Endothelial cell of umbilical vein (primary cell): ENCODE measurements around the gene SNX19. TPM values are rescaled to one million over a fixed set of nuclear protein-coding genes. Genes with fewer than 3 reads are reported as not detected.

Experiments used
- BruUV-seq: library from RNA; stranded (reverse); fragments of 400-500 nt; replicated peaks from 2 replicates; lab custom pipeline; 2021; lab: Mats Ljungman, UMichigan
- CTCF ChIA-PET: fragments of 300-600, 350-600 bp; sonication (Branson Sonifier 250); formaldehyde crosslinking; loops from one replicate; lab custom pipeline; 2021; ENCODE audit warnings: antibody characterized with exemption, inconsistent platforms; lab: Charles Lee
- POLR2A ChIA-PET: fragments of 300-600, 350-600 bp; sonication (Branson Sonifier 250); formaldehyde crosslinking; loops from one replicate; lab custom pipeline; 2021; ENCODE audit warnings: antibody characterized with exemption, inconsistent platforms; lab: Charles Lee
- DNase-seq: peaks from one replicate; pipeline ENCODE4 v3.0.0-alpha.2; 2011; ENCODE audit warnings: low read depth, low spot score
- FAIRE-seq: peaks from 2 replicates; lab custom pipeline; 2011; peaks lifted over from hg19 to GRCh38; lab: Jason Lieb, UNC
- H2AFZ ChIP-seq: 2 replicates; pipeline ENCODE4 v1.6.0; 2012; ENCODE audit warnings: low read depth, low read length, control low read depth, inconsistent platforms
- H3K27ac ChIP-seq: 2 replicates; pipeline ENCODE4 v1.5.1; 2011; ENCODE audit warnings: low read depth, mild to moderate bottlenecking, control low read depth, low read length, moderate library complexity; ENCODE audit not compliant: insufficient read depth
- H3K27me3 ChIP-seq, 2 experiments: 2 replicates each; pipeline versions ENCODE4 v1.6.0 to v1.6.1; 2011; ENCODE audit warnings: low read length in 2 of 2, mixed read lengths in 1 of 2; ENCODE audit not compliant: control insufficient read depth in 2 of 2, insufficient read depth in 2 of 2
- H3K36me3 ChIP-seq, 2 experiments: 2 replicates in 1 of 2; 3 replicates in 1 of 2; pipeline ENCODE4 v1.5.1; 2011; ENCODE audit warnings: low read length in 2 of 2, mild to moderate bottlenecking in 1 of 2, moderate library complexity in 1 of 2; ENCODE audit not compliant: control insufficient read depth in 2 of 2, insufficient read depth in 2 of 2; ENCODE audit errors: extremely low read depth in 1 of 2
- H3K4me1 ChIP-seq: 3 replicates; pipeline ENCODE4 v1.5.1; 2011; ENCODE audit warnings: mild to moderate bottlenecking, low read length; ENCODE audit not compliant: control insufficient read depth, insufficient read depth; ENCODE audit errors: extremely low read depth
- H3K4me2 ChIP-seq: 2 replicates; pipeline ENCODE4 v1.6.1; 2011; ENCODE audit warnings: low read length, control low read depth, mixed read lengths; ENCODE audit not compliant: insufficient read depth
- H3K4me3 ChIP-seq, 3 experiments: fragments of 200-600 bp in 1 of 3; sonication (generic), shearing (Covaris generic) in 1 of 3; replicated peaks in 1 of 3; 2 replicates each; pipeline ENCODE4 v1.5.1; 2011 to 2016; ENCODE audit warnings: control low read depth in 3 of 3, low read length in 3 of 3, mild to moderate bottlenecking in 2 of 3, inconsistent platforms in 1 of 3, low read depth in 1 of 3, moderate library complexity in 1 of 3; ENCODE audit not compliant: insufficient read depth in 1 of 3
- H3K79me2 ChIP-seq: 2 replicates; pipeline ENCODE4 v1.6.0; 2012; ENCODE audit warnings: low read length, inconsistent platforms; ENCODE audit not compliant: control insufficient read depth, insufficient read depth
- H3K9ac ChIP-seq: replicated peaks from 2 replicates; pipeline ENCODE3; 2011; ENCODE audit warnings: low read length, control low read depth; ENCODE audit not compliant: insufficient read depth; ENCODE audit errors: extremely low read depth
- H3K9me1 ChIP-seq: replicated peaks from 3 replicates; pipeline ENCODE4 v1.6.0; 2011; ENCODE audit warnings: mild to moderate bottlenecking, low read length; ENCODE audit not compliant: control insufficient read depth, insufficient read depth; ENCODE audit errors: extremely low read depth
- H3K9me3 ChIP-seq: replicated peaks from 2 replicates; pipeline ENCODE4 v1.5.1; 2012; ENCODE audit warnings: low read length, inconsistent platforms; ENCODE audit not compliant: control insufficient read depth, insufficient read depth
- H4K20me1 ChIP-seq: replicated peaks from 2 replicates; pipeline ENCODE3; 2011; ENCODE audit warnings: mild to moderate bottlenecking, low read length; ENCODE audit not compliant: control insufficient read depth, insufficient read depth; ENCODE audit errors: extremely low read depth
- CTCF ChIP-seq, 2 donors: IDR thresholded peaks; 1 replicate in 1 of 2; 2 replicates in 1 of 2; pipeline ENCODE4 v1.5.1; 2011; ENCODE audit warnings: low read length in 2 of 2, mild to moderate bottlenecking in 2 of 2, moderate library complexity in 2 of 2, control low read depth in 1 of 2, inconsistent platforms in 1 of 2, low read depth in 1 of 2; ENCODE audit not compliant: insufficient read depth in 1 of 2; ENCODE audit errors: extremely low read depth in 1 of 2
- EZH2 ChIP-seq: IDR thresholded peaks from 2 replicates; pipeline ENCODE4 v1.6.1; 2012; ENCODE audit warnings: borderline replicate concordance, low read depth, mild to moderate bottlenecking, moderate library complexity, low read length, inconsistent platforms; ENCODE audit not compliant: severe bottlenecking
- FOS ChIP-seq: IDR thresholded peaks from 2 replicates; pipeline ENCODE4 v1.6.1; 2011; ENCODE audit warnings: mild to moderate bottlenecking, low read length, moderate library complexity, borderline replicate concordance; ENCODE audit not compliant: insufficient read depth
- GATA2 ChIP-seq: IDR thresholded peaks from 2 replicates; pipeline ENCODE4 v1.7.0; 2011; ENCODE audit warnings: low read depth, mild to moderate bottlenecking, moderate library complexity, mixed read lengths, low read length; ENCODE audit not compliant: insufficient read length, insufficient read depth
- JUN ChIP-seq: IDR thresholded peaks from 2 replicates; pipeline ENCODE4 v1.6.1; 2011; ENCODE audit warnings: borderline replicate concordance, low read depth; ENCODE audit not compliant: insufficient read length, insufficient read depth
- MYC ChIP-seq: IDR thresholded peaks from one replicate; pipeline ENCODE4 v1.6.1; 2011; ENCODE audit warnings: mild to moderate bottlenecking, low read depth, low read length
- POLR2A ChIP-seq: IDR thresholded peaks from 2 replicates; pipeline ENCODE4 v1.6.1; 2012; ENCODE audit warnings: low read depth, mild to moderate bottlenecking, control low read depth, low read length
- POLR2AphosphoS5 ChIP-seq: IDR thresholded peaks from 2 replicates; pipeline ENCODE4 v1.6.1; 2012; ENCODE audit warnings: low read depth, mild to moderate bottlenecking, control low read depth, low read length, moderate library complexity; ENCODE audit not compliant: insufficient read depth
- dilution Hi-C: fragments of 300-500 bp; cut with MboI; formaldehyde crosslinking; loops from one replicate; pipeline ENCODE4 v1.15.0; 2019; ENCODE audit warnings: low sequenced_read_pairs; ENCODE audit not compliant: extremely low pct_ligation_motif_present
- intact Hi-C: fragments of 100-400 bp; cut with micrococcal nuclease; formaldehyde crosslinking; loops from one replicate; pipeline ENCODE4 v1.10.0; 2022
- polyA plus RNA-seq, 4 experiments: library from polyadenylated mRNA; depleted of rRNA in 3 of 4; stranded (reverse) in 3 of 4; unstranded in 1 of 4; fragments of >200 nt; gene quantifications; 2 replicates each; pipeline versions ENCODE4 v1.2.1 to v1.2.3, GENCODE V29; 2011 to 2012; ENCODE audit warnings: missing spikeins in 1 of 4
- total RNA-seq: library from RNA; stranded (reverse); gene quantifications from 2 replicates; pipeline ENCODE4 v1.2.3, GENCODE V29; 2021
- TF ChIP-seq, protein P1 (sequence below): IDR thresholded peaks from 2 replicates; pipeline ENCODE4 v1.6.1; 2011; ENCODE audit not compliant: insufficient read depth, insufficient read length

Gene SNX19
- total and polyA plus RNA-seq, 2 donors (not counting 3 experiments of a cell fraction or from before 2014, with no cell fraction given), result 37.4 to 49.8 TPM

GRCh38 chr11:130907229-130907628 is 9.1 kb downstream of the SNX19 start:
- dilution Hi-C loops, result no loop called here
- CTCF ChIA-PET, result interaction anchor here (1.1 to 2.0 kb wide), 3 partner anchors 9 to 476 kb away, joined by 3 to 14 read pairs (median 7); partner anchors contain the start of gene SNX19
- no TSS peak for BruUV-seq

More at GRCh38 chr11:130907229-130907628, 9.1 kb downstream of the SNX19 start:
- Histone ChIP-seq H3K4me1 (peaks cover 49% of the 10 kb centered on the region), H3K9me3 (no peaks in the 10 kb centered on the region), H3K79me2 (peaks cover 2% of the 10 kb centered on the region), H3K4me3 (no peak overlapping the region), H3K27me3 (no peaks in the 10 kb centered on the region), H4K20me1 (no peaks in the 10 kb centered on the region), H3K9ac (no peak overlapping the region), H3K36me3 (peaks cover 20 to 36% of the 10 kb centered on the region in 2 experiments), H3K27ac (no peak overlapping the region), H3K4me2 (no peak overlapping the region), H2AFZ (no peak overlapping the region), H3K9me1 (no peaks in the 10 kb centered on the region)
- no peak for FAIRE-seq
- no peak for DNase-seq
- POLR2A ChIA-PET, result interaction anchor here (0.8 to 1.1 kb wide), 2 partner anchors 9 to 10 kb away, joined by 4 read pairs; partner anchors contain the start of gene SNX19
- intact Hi-C loops, result loop anchor here (5.0 kb wide), 1 partner anchor 840 kb away; no protein-coding TSS in a partner anchor
- TF ChIP-seq POLR2A (no peak), GATA2 (no peak), FOS (no peak), CTCF (IDR thresholded peaks at IDR 0.05; ENCODE audit: extremely low read depth in 1 of 2, insufficient read depth in 1 of 2, low read depth in 1 of 2, low read length in 2 of 2) (no peak), MYC (no peak), POLR2AphosphoS5 (no peak), JUN (no peak), EZH2 (no peak)
- TF ChIP-seq, protein P1, sequence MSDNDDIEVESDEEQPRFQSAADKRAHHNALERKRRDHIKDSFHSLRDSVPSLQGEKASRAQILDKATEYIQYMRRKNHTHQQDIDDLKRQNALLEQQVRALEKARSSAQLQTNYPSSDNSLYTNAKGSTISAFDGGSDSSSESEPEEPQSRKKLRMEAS, result no peak
